ENCODE measurements around the gene SLC41A2.

The SLC41A2 gene

GRCh38 chr12:104925501-104925900 is 32.6 kb downstream of the SLC41A2 start:
- Mint-ChIP-seq H3K27me3 (no peaks in the 10 kb centered on the region), H3K27ac (no peak overlapping the region), H3K9me3 (peaks cover 11 to 20% of the 10 kb centered on the region in 2 donors), H3K4me3 (no peak overlapping the region), H3K4me1 (peaks cover 13% of the 10 kb centered on the region)
- no peak for ATAC-seq
- no peak for DNase-seq

GRCh38 chr12:104921340-104921739 is 36.8 kb downstream of the SLC41A2 start:
- no peak for ATAC-seq
- Mint-ChIP-seq H3K9me3 (peaks cover 11 to 20% of the 10 kb centered on the region in 2 donors), H3K4me3 (no peak overlapping the region), H3K4me1 (no peaks in the 10 kb centered on the region), H3K27ac (peak overlapping the region in 1 of 2 donors; percentile 75), H3K27me3 (no peaks in the 10 kb centered on the region)
- no peak for DNase-seq

GRCh38 chr12:104911942-104912341 is 46.1 kb downstream of the SLC41A2 start:
- DNase-seq: no peak
- Mint-ChIP-seq H3K4me3 (no peak overlapping the region), H3K27me3 (no peaks in the 10 kb centered on the region), H3K4me1 (no peaks in the 10 kb centered on the region), H3K27ac (no peak overlapping the region), H3K9me3 (no peaks in the 10 kb centered on the region)
- no peak for ATAC-seq

- DNase-seq (no peak), ATAC-seq (no peak)
- H3K27ac Mint-ChIP-seq: no peak overlapping the region
- H3K9me3 Mint-ChIP-seq: no peaks in the 10 kb centered on the region
- no peaks in the 10 kb centered on the region for H3K4me1 Mint-ChIP-seq
- no peaks in the 10 kb centered on the region for H3K27me3 Mint-ChIP-seq
- no peak overlapping the region for H3K4me3 Mint-ChIP-seq
Observed at GRCh38 chr12:104910196-104910840, 47.8 kb downstream of the SLC41A2 start.

GRCh38 chr12:104909761-104910160 is 48.3 kb downstream of the SLC41A2 start:
- ATAC-seq: no peak
- H3K4me3 Mint-ChIP-seq: no peak overlapping the region
- no peaks in the 10 kb centered on the region for H3K4me1 Mint-ChIP-seq
- no peak for DNase-seq
- H3K27ac Mint-ChIP-seq: no peak overlapping the region
- no peaks in the 10 kb centered on the region for H3K9me3 Mint-ChIP-seq
- H3K27me3 Mint-ChIP-seq: no peaks in the 10 kb centered on the region
